ENCODE measurements around the gene EDDM3A.

GRCh38 chr14:20732979-20733635 lies 12.6 kb upstream of the EDDM3A start:
- TF ChIP-seq EZH2 (IDR thresholded peaks at IDR 0.05; ENCODE audit: insufficient read depth, poor library complexity, severe bottlenecking) (no peak), EZH2phosphoT487 (IDR thresholded peaks at IDR 0.05; ENCODE audit: insufficient read depth, low read depth) (no peak)
